GM12864 (cell line): ENCODE data around the gene FZD10.

Source experiments
- DNase-seq: peaks from one replicate; pipeline ENCODE4 v3.0.0-alpha.2; 2011; ENCODE audit warnings: low read depth
- H3K4me3 ChIP-seq: 2 replicates; pipeline ENCODE4 v1.5.1; 2011; ENCODE audit warnings: mild to moderate bottlenecking, low read depth, low read length, control low read depth
- CTCF ChIP-seq: IDR thresholded peaks from 2 replicates; pipeline ENCODE4 v1.5.1; 2011; ENCODE audit warnings: low read depth, mild to moderate bottlenecking, moderate library complexity, low read length, control low read depth, inconsistent platforms; ENCODE audit errors: missing control alignments

The FZD10 gene

GRCh38 chr12:130153803-130154202 is 8.5 kb upstream of the FZD10 start:
- TF ChIP-seq CTCF: no peak
- no peak overlapping the region for H3K4me3 ChIP-seq
- no peak for DNase-seq

- DNase-seq: no peak
- TF ChIP-seq CTCF: no peak
- H3K4me3 ChIP-seq: no peak overlapping the region
Measured at GRCh38 chr12:130154276-130155070, 7.8 kb upstream of the FZD10 start.

- H3K4me3 ChIP-seq: no peak overlapping the region
- TF ChIP-seq CTCF: no peak
- DNase-seq: no peak
Measured at GRCh38 chr12:130155416-130156073, 6.7 kb upstream of the FZD10 start.

GRCh38 chr12:130156652-130157275 is 5.5 kb upstream of the FZD10 start:
- no peak for TF ChIP-seq CTCF
- H3K4me3 ChIP-seq: no peak overlapping the region
- DNase-seq: no peak

- H3K4me3 ChIP-seq: no peak overlapping the region
- TF ChIP-seq CTCF: no peak
- DNase-seq: no peak
Measured at GRCh38 chr12:130157998-130158753, 4.1 kb upstream of the FZD10 start.

GRCh38 chr12:130158754-130159059 is 3.6 kb upstream of the FZD10 start:
- H3K4me3 ChIP-seq: no peak overlapping the region
- no peak for TF ChIP-seq CTCF
- no peak for DNase-seq
